Placental epithelial cell (primary cell): ENCODE measurements around the gene TDRD12. TPM values are rescaled to one million over a fixed set of nuclear protein-coding genes. Genes with fewer than 3 reads are reported as not detected.

Experiments
- small RNA-seq: library from RNA; depleted of rRNA; stranded (forward); fragments of <200 nt; gene quantifications from one replicate; pipeline ENCODE3, GENCODE V24; 2012
- total RNA-seq: library from RNA; depleted of rRNA; stranded (reverse); fragments of >200 nt; gene quantifications from 2 replicates; pipeline ENCODE4 v1.2.3, GENCODE V29; 2012

The TDRD12 gene
- 1.6 and 2.6 TPM in 2 replicates for total RNA-seq

GRCh38 chr19:32719611-32720059, at the start of gene TDRD12:
TSS of gene TDRD12 (plus strand) at chr19:32719767. CDS start at chr19:32720073, 306 bp downstream.

GRCh38 chr19:32674931-32675719, 44.4 kb upstream of the TDRD12 start, which contains the start of gene ANKRD27:
TSS of gene ANKRD27 (minus strand) at chr19:32675180. CDS start at chr19:32659015, 16,165 bp downstream.

GRCh38 chr19:32675720-32676185, 43.8 kb upstream of the TDRD12 start, which contains the start of gene RGS9BP:
TSS of gene RGS9BP (plus strand) at chr19:32675848. CDS start at chr19:32676264, 416 bp downstream.

GRCh38 chr19:32691291-32691951, 28.1 kb upstream of the TDRD12 start, which contains the start of gene NUDT19:
TSS of gene NUDT19 (plus strand) at chr19:32691821. CDS start at chr19:32691961, 140 bp downstream.

GRCh38 chr19:32869369-32869965, 149.9 kb downstream of the TDRD12 start, which contains the start of gene SLC7A9:
TSS of gene SLC7A9 (minus strand) at chr19:32869767. CDS start at chr19:32868534, 1,233 bp downstream.

Small RNA genes lying within 50 kb of the gene (small RNA-seq; reads per million reads assigned to genes)
- gene RN7SKP22: not detected

Other genes starting within 250 kb of the TDRD12 start
- 36.1 and 50.3 TPM in 2 replicates for gene PDCD5, start 138.6 kb upstream of the TDRD12 start, total RNA-seq
- 21.6 and 34.5 TPM in 2 replicates for gene ANKRD27, start 44.6 kb upstream of the TDRD12 start, total RNA-seq
- gene RGS9BP, start 43.9 kb upstream of the TDRD12 start, total RNA-seq: 0.54 and 0.79 TPM in 2 replicates
- gene NUDT19, start 27.9 kb upstream of the TDRD12 start, total RNA-seq: 8.2 and 14.9 TPM in 2 replicates
- 0.39 TPM in 1 of 2 replicates, not detected in the other for gene SLC7A9, start 150.0 kb downstream of the TDRD12 start, total RNA-seq